Midbrain (tissue), 1 donor: ENCODE data around the gene NEBL.

ENCODE experiments used
- DNase-seq: peaks from one replicate; lab custom pipeline; 2025; lab: John Stamatoyannopoulos, UW

NEBL gene

DNA sequence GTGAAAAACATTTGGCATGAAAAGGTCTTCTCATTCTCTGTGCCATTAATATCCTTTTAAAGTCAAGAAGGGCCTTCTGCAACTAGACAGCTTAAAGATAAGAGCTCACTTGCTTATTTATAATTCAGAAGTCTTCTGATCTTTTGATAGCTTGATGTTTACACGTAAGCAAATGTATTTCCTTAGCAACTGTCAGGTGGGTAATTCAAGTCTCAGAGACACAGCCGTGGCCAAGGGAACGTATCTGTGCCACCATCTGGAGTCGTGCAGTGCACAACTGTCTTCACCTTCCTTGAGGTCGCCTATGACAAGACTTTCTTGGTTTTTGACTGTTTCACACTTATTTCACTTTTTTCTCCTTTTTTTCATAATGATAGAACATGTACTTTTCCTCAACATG is 4.0 kb upstream of the NEBL start:
- DNase-seq: no peak

DNA sequence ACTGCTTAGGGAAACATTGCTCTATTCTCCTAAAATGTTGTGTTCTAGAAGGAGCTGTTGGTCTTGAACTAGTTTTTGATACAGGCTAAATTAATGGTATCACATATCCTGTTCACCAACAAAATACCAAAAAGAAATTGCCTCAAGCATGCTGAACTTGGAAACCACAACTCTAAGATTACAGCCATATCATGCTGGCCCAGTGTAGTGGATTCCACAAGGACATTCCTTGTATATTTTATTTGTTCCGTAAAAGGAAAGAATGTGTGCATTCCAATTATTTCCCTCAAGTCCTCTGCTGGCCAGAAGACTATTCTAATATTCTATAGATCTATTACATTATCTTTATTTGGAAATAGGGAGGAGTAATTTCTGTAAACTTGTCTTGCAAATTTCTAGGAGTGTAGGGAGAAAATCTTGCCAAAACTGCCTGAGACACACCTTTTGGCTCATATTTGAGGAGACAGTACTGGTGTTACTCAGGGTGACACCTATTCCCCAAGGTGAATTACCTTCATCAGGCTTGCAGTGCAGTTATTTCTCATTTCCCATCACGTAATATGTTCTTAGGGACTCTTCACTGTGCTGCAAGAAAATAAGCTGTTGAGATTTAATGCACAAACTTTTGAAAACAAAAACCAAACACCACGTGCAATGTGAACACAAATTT is 1.9 kb upstream of the NEBL start:
- DNase-seq: no peak

GRCh38 chr10:20893297-20893696 is 3.8 kb downstream of the NEBL start:
- DNase-seq: no peak

DNA sequence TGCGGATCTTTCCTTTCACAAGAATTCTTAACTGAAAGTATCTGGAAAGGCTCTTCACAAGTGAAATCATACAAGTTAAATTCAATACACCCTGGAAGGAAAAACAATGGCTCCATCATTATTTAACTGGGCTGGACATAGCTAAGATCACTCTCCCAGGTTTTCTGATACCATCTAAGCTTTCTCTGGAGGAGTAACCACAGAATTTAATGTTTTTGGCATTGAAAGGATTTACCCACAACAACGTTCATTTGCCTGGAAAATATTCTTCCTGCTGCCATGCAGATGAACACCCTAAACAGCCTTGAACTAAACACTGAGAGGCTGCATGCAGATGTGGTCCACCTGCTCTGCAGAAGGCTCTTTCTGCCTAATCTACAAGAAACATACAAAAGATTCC is 4.3 kb downstream of the NEBL start:
- no peak for DNase-seq

DNA sequence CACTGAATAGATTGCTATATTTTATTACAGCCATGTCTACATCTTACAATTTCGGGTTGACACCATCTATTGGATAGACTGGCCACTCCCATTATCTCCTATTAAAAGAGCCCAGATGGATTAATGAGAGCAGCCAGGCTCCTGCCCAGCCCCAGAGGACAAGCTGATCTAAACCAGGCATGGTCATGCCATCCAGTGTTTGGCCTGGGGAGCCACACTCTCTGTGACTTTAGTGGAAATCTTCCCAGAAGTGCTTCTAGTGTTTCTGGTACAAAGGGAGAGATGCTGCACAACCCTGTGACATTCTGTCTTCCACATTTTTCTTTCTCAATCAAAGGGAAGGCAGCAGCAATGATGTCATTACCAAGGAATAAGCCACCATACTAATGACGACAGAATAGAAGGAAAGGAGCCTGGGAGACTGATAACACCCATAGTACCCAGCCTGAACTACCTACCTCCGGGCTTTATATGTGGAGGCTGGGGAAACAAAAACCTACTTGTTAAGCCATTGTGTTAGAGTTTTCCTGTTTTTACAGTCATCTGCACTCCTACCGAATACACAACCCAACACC is 5.0 kb downstream of the NEBL start:
- DNase-seq: no peak

GRCh38 chr10:20891338-20891714 is 5.8 kb downstream of the NEBL start:
- no peak for DNase-seq

- DNase-seq: no peak
These were observed 6.4 kb downstream of the NEBL start for GRCh38 chr10:20890491-20891337.

DNA sequence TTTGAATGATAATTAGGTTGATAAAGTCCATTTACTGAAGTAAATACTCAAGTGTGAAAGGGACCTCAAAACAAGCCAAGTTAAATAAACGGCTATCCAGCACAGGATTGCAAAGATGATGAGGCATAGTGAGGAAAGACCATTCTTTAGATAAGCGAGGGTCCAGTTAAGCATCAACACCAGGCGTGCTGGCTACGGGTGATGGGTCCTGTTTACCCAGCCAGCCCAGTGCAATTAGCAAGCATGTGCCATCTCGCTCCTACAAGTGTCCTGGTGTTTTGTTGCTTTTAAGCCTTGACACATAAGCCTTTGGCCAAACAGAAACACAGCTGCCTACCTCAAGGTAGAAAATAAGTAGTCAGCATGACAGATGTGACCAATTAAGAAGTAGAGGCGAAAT is 7.1 kb downstream of the NEBL start:
- DNase-seq: no peak

- no peak for DNase-seq
These were observed 8.3 kb downstream of the NEBL start for GRCh38 chr10:20888620-20889330.

- DNase-seq: no peak
These were observed 9.2 kb downstream of the NEBL start for GRCh38 chr10:20887706-20888555.

- DNase-seq: no peak
These were observed 11.4 kb downstream of the NEBL start for GRCh38 chr10:20885678-20886077.

GRCh38 chr10:20883552-20883951 is 13.6 kb downstream of the NEBL start:
- DNase-seq: no peak

GRCh38 chr10:20882091-20882490 is 15.0 kb downstream of the NEBL start:
- DNase-seq: no peak

DNA sequence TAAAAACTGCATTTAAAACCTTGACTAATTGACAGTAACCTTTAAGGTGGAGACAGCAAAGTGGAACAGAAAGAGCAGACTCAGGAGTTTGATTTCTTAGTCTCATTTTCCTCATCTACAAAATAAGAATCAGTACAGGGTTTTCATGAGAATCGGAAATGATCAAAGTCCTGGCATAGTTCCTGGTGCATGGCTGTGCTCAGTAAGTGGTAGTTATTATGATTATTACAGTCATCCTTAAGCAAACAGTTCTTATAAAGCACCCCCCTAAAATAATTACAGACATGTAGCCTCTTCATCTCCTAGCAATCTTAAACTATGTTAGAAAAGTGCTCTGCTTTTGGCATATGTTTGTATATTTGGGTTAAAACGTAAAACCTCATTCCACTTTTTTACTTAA is 18.0 kb downstream of the NEBL start:
- DNase-seq: no peak

- DNase-seq: no peak
These were observed 18.8 kb downstream of the NEBL start for GRCh38 chr10:20877986-20878983.

DNA sequence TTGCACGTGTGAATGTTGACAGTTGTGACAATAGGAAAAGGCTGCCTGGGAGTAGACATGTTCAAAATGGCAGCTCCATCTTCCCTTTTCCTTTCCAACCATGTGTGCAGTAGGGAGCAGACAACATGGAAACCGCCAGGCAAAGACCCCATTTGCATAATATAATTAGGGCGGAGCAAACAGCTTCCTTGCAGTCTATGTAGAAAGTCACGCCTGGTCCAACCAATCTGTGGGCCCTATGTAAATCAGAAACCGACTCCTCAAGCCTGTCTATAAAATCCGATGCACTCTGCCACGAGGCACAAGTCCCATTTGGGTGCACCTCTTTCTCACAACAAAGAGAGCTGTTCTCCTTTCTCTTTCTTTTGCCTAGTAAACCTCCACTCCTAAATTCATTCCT is 19.6 kb downstream of the NEBL start:
- DNase-seq: no peak

DNA sequence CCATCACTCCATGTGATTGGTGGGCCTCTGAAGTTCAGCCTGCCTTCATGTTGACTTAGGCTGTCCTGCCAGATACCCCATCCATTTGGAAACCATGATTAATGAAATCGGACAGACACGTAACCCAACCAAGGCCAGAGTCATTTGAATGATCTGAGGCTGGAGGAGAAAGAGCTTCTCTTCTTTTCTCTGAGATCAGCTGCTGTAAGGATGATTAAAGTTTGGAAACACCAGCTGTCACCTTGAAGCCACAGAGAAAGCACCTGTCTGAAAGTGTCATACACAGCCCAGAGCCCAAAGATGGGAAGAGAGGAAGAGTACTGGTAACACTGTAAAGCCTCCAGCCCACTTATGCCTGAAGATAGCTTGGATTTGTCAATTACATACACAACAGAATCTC is 22.9 kb downstream of the NEBL start:
- no peak for DNase-seq

- DNase-seq: no peak
These were observed 25.1 kb downstream of the NEBL start for GRCh38 chr10:20871970-20872369.

DNA sequence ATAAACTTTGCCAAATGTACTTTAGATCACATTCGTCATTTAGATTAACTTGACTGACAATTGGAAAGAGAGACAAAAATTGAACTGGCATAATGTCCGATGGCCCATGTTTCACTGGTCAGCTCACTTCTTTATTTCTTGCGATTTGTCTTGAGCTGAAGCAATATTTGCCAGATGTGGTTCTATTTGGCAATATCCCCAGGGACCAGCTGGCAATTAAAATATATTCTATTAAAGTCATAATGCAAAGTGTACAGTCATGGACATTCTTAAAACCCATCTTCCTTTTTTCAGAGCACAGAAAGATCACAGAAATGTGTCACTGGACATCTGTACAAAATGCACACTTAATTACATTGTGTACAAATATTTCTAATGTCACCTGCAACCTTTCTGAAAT is 26.3 kb downstream of the NEBL start:
- no peak for DNase-seq

- no peak for DNase-seq
These were observed 34.1 kb downstream of the NEBL start for GRCh38 chr10:20863008-20863407.
